ENCODE measurements around the gene POU4F1. TPM values are rescaled to one million over a fixed set of nuclear protein-coding genes. Genes with fewer than 3 reads are reported as not detected.

The POU4F1 gene
- total RNA-seq, 1 donor, result not detected

DNA sequence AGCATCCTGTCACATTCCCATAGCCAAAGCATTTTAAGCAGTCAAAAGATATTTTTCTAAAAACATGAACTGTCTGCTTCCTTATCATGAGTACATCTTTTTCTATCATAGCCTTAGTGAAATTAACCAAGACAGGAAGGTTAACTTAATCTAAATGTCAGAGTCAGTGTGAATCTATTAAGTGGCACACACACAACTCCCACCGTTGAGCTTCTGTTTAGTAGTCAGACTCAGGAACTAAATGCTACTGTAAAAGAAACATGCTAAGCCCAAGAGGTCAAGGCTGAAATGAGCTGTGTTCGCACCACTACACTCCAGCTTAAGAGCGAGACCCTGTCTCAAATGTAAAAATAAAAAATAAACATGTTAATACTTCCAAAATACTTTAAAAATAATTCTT is 7.7 kb upstream of the POU4F1 start:
- TF ChIP-seq, protein P1, sequence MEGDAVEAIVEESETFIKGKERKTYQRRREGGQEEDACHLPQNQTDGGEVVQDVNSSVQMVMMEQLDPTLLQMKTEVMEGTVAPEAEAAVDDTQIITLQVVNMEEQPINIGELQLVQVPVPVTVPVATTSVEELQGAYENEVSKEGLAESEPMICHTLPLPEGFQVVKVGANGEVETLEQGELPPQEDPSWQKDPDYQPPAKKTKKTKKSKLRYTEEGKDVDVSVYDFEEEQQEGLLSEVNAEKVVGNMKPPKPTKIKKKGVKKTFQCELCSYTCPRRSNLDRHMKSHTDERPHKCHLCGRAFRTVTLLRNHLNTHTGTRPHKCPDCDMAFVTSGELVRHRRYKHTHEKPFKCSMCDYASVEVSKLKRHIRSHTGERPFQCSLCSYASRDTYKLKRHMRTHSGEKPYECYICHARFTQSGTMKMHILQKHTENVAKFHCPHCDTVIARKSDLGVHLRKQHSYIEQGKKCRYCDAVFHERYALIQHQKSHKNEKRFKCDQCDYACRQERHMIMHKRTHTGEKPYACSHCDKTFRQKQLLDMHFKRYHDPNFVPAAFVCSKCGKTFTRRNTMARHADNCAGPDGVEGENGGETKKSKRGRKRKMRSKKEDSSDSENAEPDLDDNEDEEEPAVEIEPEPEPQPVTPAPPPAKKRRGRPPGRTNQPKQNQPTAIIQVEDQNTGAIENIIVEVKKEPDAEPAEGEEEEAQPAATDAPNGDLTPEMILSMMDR (IDR thresholded peaks at IDR 0.05; ENCODE audit: insufficient read depth, low read length), result no peak

GRCh38 chr13:78610381-78610883 is 7.1 kb upstream of the POU4F1 start:
- no peak overlapping the region for H3K4me3 ChIP-seq (ENCODE audit: low read depth, low read length)
- TF ChIP-seq, protein P1 (IDR thresholded peaks at IDR 0.05; ENCODE audit: insufficient read depth, low read length), result no peak
- peak; percentile 37 for DNase-seq (ENCODE audit: low read depth)

More for the DNA sequence above, 7.7 kb upstream of the POU4F1 start:
- no peak for DNase-seq (ENCODE audit: low read depth)
- no peak overlapping the region for H3K4me3 ChIP-seq (ENCODE audit: low read depth, low read length)

- TF ChIP-seq, protein P1 (IDR thresholded peaks at IDR 0.05; ENCODE audit: insufficient read depth, low read length), result no peak
- peak; percentile 20 for DNase-seq (ENCODE audit: low read depth)
- peak overlapping the region; percentile 63 for H3K4me3 ChIP-seq (ENCODE audit: low read depth, low read length)
Observed at GRCh38 chr13:78609464-78610205, 6.3 kb upstream of the POU4F1 start.

GRCh38 chr13:78608688-78609463 is 5.5 kb upstream of the POU4F1 start:
- DNase-seq (ENCODE audit: low read depth), result no peak
- H3K4me3 ChIP-seq (ENCODE audit: low read depth, low read length), result peak overlapping the region; percentile 63

DNA sequence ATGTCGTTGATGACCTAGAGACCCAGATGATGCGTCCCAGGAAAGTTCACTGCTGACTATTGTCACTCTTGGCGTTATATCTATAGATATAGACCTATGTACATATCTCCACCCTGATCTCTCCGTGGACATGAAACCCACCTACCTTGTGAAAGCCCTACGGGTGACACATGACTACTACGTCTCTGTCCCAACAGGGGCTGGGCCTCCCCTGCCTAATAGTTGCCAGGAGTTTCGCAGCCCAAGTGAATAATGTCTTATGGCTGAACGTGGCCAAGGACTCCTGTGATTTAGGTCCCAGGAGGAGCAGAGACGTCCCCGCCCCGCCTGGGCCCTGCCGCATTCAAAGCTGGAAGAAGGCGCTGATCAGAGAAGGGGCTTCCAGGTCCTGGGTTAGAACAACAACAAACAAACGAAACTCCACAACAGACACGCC is 4.9 kb upstream of the POU4F1 start:
- DNase-seq (ENCODE audit: low read depth), result no peak
- H3K4me3 ChIP-seq (ENCODE audit: low read depth, low read length), result peak overlapping the region; percentile 63
- TF ChIP-seq, protein P1 (IDR thresholded peaks at IDR 0.05; ENCODE audit: insufficient read depth, low read length), result no peak

More at GRCh38 chr13:78608688-78609463, 5.5 kb upstream of the POU4F1 start:
- TF ChIP-seq, protein P1 (IDR thresholded peaks at IDR 0.05; ENCODE audit: insufficient read depth, low read length), result no peak

GRCh38 chr13:78607409-78608251 is 4.3 kb upstream of the POU4F1 start:
- TF ChIP-seq, protein P1 (IDR thresholded peaks at IDR 0.05; ENCODE audit: insufficient read depth, low read length), result no peak
- no peak for DNase-seq (ENCODE audit: low read depth)
- H3K4me3 ChIP-seq (ENCODE audit: low read depth, low read length), result no peak overlapping the region

Data from fibroblast of the aortic adventitia (primary cell).